Bone marrow (tissue), 2 donors: ENCODE measurements around the gene NLK.
"Not testable (repeated sequence)": the region's sequence is repeated elsewhere in the genome, so short reads cannot be mapped to it uniquely, and the experiment has no call there.

Experiments used
- DNase-seq, 2 donors: peaks; one replicate each; lab custom pipeline; 2025; lab: John Stamatoyannopoulos, UW

Gene NLK

GRCh38 chr17:28231624-28232023, 189.1 kb downstream of the NLK start:
- DNase-seq = not testable (repeated sequence)

- DNase-seq = not testable (repeated sequence)
These were observed 190.7 kb downstream of the NLK start for GRCh38 chr17:28232966-28233870.

- not testable (repeated sequence) for DNase-seq
These were observed 191.7 kb downstream of the NLK start for GRCh38 chr17:28233872-28234856.

- not testable (repeated sequence) for DNase-seq
These were observed 192.7 kb downstream of the NLK start for GRCh38 chr17:28235066-28235700.

- not testable (repeated sequence) for DNase-seq
These were observed 193.7 kb downstream of the NLK start for GRCh38 chr17:28236033-28236653.

- DNase-seq = not testable (repeated sequence)
These were observed 196.2 kb downstream of the NLK start for GRCh38 chr17:28238547-28239270.

- DNase-seq = no peak
These were observed 196.8 kb downstream of the NLK start for GRCh38 chr17:28239271-28239624.

GRCh38 chr17:28240688-28241340, 198.3 kb downstream of the NLK start:
- no peak for DNase-seq

GRCh38 chr17:28242791-28243190, 200.3 kb downstream of the NLK start:
- DNase-seq = no peak

- not testable (repeated sequence) for DNase-seq
These were observed 200.8 kb downstream of the NLK start for GRCh38 chr17:28243268-28243667.

- no peak for DNase-seq
These were observed 202.0 kb downstream of the NLK start for GRCh38 chr17:28244446-28244845.
